Measurements from ENCODE around the gene ERAS. TPM values are rescaled to one million over a fixed set of nuclear protein-coding genes. Genes with fewer than 3 reads are reported as not detected.

The ERAS gene
- total and polyA plus RNA-seq, 12 donors: 0.11 to 0.20 TPM; not detected in 10

DNA sequence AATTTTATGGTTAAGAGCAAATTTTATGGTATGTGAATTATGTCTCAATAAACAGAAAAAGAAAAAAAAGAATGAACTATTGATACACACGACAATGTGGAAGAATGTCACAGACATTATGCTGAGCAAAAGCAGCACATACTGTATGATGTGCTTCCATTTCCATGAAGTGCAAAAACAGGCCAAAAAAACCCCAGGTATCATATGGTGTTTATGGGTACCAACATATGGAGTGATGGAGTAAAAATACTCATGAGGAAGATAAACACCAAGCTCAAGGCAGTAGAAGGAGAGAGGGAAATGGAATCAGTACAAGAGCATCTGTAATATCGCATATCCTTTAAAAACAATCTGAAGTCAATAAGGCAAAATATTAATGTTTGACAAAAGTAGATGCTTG is 44.1 kb upstream of the ERAS start:
- no peak for DNase-seq
- Histone ChIP-seq H3K4me3 (no peak overlapping the region), H3K36me3 (replicated peaks in 1 of 2) (no peaks in the 10 kb centered on the region), H3K27me3 (peaks cover 5% of the 10 kb centered on the region), H3K27ac (no peak overlapping the region), H3K9me3 (replicated peaks in 1 of 3) (no peaks in the 10 kb centered on the region), H3K4me1 (replicated peaks in 1 of 2) (no peaks in the 10 kb centered on the region)
- intact Hi-C loops (cut with DNase I): no loop called here
- WGBS, 4 donors: 60 to 74% (median 67%) methylated on average over 2 of the region's 2 CpGs
- TF ChIP-seq POLR2A (IDR thresholded peaks at IDR 0.05): no peak
- no peak for TF ChIP-seq CTCF (IDR thresholded peaks at IDR 0.05)

GRCh38 chrX:48782795-48783194 is 43.5 kb upstream of the ERAS start:
- peaks cover 5% of the 10 kb centered on the region for H3K27me3 ChIP-seq
- H3K27ac ChIP-seq: no peak overlapping the region
- intact Hi-C loops (cut with DNase I): no loop called here
- TF ChIP-seq CTCF (IDR thresholded peaks at IDR 0.05): no peak
- no peak for TF ChIP-seq POLR2A (IDR thresholded peaks at IDR 0.05)
- whole genome bisulfite sequencing, 4 donors: 73 to 100% (median 78%) methylated on average over 1 to 13 of the region's 13 CpGs
- H3K4me3 ChIP-seq: no peak overlapping the region
- H3K4me1 ChIP-seq (replicated peaks in 1 of 2): no peaks in the 10 kb centered on the region
- no peaks in the 10 kb centered on the region for H3K9me3 ChIP-seq (replicated peaks in 1 of 3)
- DNase-seq: no peak
- H3K36me3 ChIP-seq (replicated peaks in 1 of 2): no peaks in the 10 kb centered on the region

DNA sequence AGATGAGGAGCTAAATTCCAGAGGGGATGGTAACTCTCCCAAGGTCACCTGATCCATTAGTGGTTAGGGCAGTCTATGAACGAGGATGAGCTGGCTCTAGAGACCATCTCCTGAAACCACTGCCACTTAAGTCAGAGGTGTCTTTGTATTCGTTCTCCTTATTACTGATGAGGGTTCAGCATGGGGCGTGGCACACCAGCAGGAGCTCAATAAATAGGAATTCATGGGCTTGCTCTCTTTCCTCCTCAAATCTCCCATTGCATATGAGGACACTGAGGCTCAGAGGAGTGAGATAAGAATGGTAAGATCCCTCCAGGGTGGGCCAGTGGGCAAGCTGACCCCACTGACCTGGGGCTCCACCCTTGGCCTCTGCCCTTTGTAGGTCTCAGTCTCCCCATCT is 41.6 kb upstream of the ERAS start:
- Histone ChIP-seq H3K27ac (no peak overlapping the region), H3K27me3 (peaks cover 14% of the 10 kb centered on the region), H3K9me3 (replicated peaks in 1 of 3) (no peaks in the 10 kb centered on the region), H3K36me3 (replicated peaks in 1 of 2) (no peaks in the 10 kb centered on the region), H3K4me1 (replicated peaks in 1 of 2) (no peaks in the 10 kb centered on the region), H3K4me3 (no peak overlapping the region)
- intact Hi-C loops (cut with DNase I): no loop called here
- 46 to 100% (median 56%) methylated on average over 1 to 3 of the region's 3 CpGs for WGBS, 4 donors
- no peak for DNase-seq
- TF ChIP-seq POLR2A (IDR thresholded peaks at IDR 0.05) (no peak), CTCF (IDR thresholded peaks at IDR 0.05) (no peak)

DNA sequence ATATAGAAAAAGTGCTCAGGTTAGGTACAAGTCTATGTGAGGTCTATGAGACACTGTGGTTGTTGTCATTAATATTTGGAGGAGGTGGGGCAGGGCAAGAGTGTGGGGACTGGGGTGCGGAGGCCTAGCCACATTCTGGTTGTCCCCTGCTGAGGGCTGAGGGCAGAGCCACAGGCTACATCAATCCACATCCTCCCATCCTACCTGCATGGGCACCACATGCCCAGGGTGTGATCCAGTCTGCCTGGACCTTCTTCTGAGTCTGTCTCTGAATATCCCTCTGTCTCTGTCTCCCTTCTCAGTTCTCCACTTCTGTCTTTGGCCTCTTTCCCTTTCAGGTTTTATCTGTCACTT is 41.1 kb upstream of the ERAS start:
- Histone ChIP-seq H3K27ac (no peak overlapping the region), H3K36me3 (replicated peaks in 1 of 2) (no peaks in the 10 kb centered on the region), H3K4me1 (replicated peaks in 1 of 2) (no peaks in the 10 kb centered on the region), H3K27me3 (peaks cover 14% of the 10 kb centered on the region), H3K4me3 (no peak overlapping the region), H3K9me3 (replicated peaks in 1 of 3) (no peaks in the 10 kb centered on the region)
- intact Hi-C loops (cut with DNase I): no loop called here
- WGBS, 4 donors: 80 to 100% (median 93%) methylated on average over 1 of the region's 1 CpG; no CpG with 5 or more reads in 1 of the 4 donors
- no peak for TF ChIP-seq POLR2A (IDR thresholded peaks at IDR 0.05)
- TF ChIP-seq CTCF (IDR thresholded peaks at IDR 0.05): no peak
- DNase-seq: no peak
